ENCODE data around the gene VPS37C.
A peak's percentile ranks its signal among the peaks of the same experiment; 100 is the strongest.

VPS37C gene

DNA sequence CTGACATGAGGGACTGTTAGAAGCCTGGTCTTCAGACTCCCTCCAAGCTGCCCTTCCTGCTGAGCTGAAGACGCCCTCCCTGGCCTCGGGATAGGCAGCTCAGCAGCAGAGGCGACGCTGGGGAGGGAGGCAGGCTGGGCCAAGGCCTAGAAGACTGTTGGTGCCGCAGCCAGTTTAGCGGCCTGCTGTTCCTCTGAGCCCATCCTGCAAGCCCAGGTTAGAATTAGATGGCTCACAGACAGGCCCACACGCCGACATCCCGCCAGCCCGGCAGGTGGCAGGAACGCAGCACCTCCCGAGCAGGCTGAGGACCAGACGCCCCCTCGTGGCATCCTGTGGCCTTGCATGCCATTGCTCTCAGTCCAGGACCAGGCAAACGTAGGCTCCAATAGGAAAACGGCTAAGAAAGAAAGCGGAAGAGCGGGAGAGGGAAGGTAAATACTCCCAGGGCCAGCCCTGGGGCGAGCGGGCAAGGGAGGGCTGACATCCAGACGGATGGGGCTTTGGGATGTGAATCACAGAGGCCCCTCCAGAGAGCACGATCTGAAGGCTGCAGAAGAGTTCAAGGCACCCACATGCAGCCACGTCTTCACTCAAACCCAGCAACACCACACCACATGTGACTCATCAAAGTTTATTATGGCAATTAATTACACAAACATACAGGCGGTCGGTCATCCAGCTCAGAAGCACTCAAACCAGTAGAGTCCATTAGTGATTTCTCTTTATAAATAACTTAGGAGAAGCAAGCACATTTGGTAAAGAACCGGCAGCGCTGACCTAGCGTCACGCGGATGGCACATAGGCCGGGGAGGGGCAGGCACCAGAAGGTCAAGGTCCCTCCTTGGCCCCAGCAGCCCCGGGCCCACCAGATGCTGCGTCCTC is 31.3 kb downstream of the VPS37C start:
- TF ChIP-seq, protein P1, sequence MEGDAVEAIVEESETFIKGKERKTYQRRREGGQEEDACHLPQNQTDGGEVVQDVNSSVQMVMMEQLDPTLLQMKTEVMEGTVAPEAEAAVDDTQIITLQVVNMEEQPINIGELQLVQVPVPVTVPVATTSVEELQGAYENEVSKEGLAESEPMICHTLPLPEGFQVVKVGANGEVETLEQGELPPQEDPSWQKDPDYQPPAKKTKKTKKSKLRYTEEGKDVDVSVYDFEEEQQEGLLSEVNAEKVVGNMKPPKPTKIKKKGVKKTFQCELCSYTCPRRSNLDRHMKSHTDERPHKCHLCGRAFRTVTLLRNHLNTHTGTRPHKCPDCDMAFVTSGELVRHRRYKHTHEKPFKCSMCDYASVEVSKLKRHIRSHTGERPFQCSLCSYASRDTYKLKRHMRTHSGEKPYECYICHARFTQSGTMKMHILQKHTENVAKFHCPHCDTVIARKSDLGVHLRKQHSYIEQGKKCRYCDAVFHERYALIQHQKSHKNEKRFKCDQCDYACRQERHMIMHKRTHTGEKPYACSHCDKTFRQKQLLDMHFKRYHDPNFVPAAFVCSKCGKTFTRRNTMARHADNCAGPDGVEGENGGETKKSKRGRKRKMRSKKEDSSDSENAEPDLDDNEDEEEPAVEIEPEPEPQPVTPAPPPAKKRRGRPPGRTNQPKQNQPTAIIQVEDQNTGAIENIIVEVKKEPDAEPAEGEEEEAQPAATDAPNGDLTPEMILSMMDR (IDR thresholded peaks at IDR 0.05) = peak; percentile 100

DNA sequence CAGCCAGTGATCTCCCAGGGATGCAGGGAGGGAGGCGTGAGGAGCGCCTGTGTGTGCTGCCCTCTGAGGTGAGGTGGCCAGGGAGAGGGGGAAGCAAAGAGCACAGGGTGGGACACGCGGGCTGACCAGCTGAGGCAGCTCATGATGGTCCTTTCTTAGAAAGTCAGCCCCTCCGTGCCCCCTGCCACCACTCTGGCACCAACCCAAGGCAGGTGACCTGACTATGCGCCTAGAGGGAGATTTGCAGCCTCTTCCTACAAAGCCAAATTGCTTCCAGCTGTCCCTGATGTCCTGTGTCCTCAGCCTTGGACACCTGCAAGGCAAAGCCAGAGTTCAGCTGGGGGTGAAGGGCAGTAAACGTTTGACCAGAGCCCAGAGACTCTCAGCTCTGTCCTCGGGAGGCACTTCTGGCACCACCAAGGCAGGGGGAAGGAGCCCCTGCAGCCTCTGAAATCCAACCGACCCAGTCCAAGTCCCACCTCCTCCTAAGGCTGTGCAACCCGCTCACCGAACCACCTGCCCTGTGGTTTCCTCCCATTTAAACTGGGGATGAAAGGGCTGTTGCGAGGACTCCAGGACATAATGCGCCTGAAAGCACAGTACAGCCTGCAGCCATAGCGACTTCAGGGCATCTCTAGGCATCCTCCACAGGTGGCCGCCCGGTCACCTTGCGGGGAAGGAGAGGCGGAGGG is 32.1 kb downstream of the VPS37C start:
- TF ChIP-seq, protein P1 (IDR thresholded peaks at IDR 0.05) = no peak

GRCh38 chr11:61127991-61128390 is 33.2 kb downstream of the VPS37C start:
- TF ChIP-seq, protein P1 (IDR thresholded peaks at IDR 0.05) = no peak

GRCh38 chr11:61126256-61126655 is 35.0 kb downstream of the VPS37C start:
- TF ChIP-seq, protein P1 (IDR thresholded peaks at IDR 0.05) = no peak

- TF ChIP-seq, protein P1 (IDR thresholded peaks at IDR 0.05) = no peak
These were observed 35.9 kb downstream of the VPS37C start for GRCh38 chr11:61125310-61125684.

DNA sequence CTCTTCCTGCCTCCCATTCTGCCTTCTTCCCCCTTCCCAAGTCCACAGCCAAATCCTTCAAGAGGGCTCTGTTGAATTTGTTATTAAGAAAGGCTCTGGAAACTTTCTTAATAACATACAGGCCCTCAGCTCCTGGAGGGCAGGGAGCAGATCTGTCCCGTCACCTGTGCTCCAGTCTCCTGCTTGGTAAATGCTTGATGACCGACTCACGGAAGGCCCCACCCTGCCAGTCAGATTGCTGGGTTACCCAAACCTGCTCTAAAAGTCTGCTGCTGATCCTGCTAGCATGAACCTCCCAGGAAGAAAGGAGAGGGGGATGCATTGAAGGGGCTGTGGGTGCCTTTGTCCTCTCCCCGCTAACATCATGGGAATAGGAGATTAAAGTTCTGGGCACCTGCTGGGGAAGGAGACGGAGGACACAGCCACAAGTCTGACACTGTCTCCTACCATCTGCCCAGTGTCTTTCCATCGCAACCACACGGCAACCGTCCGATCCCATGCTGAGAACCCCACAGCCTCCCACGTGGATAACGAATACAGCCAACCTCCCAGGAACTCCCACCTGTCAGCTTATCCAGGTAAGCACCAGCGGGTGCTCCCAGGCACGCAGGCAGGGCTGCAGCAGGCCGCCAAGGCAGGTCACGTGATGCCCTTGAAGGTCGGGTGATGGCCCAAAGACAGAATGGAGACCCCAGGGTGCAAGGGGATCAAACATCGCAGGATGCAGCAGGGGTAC is 36.5 kb downstream of the VPS37C start:
- TF ChIP-seq, protein P1 (IDR thresholded peaks at IDR 0.05) = no peak

GRCh38 chr11:61123775-61124571 is 37.3 kb downstream of the VPS37C start:
- TF ChIP-seq, protein P1 (IDR thresholded peaks at IDR 0.05) = no peak
